NCI-H510A (cell line): Measurements from ENCODE around the gene PRKRIP1.
"Not testable (repeated sequence)": the region's sequence is repeated elsewhere in the genome, so short reads cannot be mapped to it uniquely, and the experiment has no call there.

Experiments used
- DNase-seq: peaks from one replicate; lab custom pipeline; 2025; lab: John Stamatoyannopoulos, UW

PRKRIP1 gene

DNA sequence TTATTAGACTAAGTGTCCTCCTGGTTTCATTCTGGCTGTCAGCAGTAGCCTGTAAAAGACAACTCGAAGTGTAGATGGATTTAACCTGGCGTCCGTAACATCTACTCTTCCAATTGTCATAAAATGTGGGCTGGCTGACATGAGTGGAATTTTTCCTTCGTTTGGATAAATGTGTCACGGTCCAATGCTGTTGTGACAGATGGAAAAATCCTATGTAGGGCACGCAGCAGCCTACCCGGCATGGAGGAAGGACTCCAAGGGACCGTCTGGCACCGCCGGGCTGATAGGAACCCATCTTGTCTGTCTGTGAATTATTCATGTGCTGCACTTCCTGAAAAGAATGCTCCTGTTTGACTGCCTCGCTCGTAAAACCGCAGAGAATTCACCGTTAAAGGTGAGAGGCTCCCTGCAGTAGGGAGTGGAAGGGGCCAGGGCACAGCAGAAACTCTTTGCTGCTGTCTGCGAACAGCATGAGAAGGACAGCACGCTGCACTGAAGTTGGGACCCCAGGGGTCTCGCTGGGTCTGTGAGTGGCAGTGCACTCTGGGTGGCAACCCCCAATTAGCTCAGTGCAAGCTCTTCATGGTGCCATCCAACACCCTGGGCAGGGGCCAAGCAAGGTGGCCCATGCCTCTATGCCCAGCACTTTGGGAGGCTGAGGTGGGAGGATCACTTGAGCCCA, 35.6 kb downstream of the PRKRIP1 start:
- DNase-seq: no peak

DNA sequence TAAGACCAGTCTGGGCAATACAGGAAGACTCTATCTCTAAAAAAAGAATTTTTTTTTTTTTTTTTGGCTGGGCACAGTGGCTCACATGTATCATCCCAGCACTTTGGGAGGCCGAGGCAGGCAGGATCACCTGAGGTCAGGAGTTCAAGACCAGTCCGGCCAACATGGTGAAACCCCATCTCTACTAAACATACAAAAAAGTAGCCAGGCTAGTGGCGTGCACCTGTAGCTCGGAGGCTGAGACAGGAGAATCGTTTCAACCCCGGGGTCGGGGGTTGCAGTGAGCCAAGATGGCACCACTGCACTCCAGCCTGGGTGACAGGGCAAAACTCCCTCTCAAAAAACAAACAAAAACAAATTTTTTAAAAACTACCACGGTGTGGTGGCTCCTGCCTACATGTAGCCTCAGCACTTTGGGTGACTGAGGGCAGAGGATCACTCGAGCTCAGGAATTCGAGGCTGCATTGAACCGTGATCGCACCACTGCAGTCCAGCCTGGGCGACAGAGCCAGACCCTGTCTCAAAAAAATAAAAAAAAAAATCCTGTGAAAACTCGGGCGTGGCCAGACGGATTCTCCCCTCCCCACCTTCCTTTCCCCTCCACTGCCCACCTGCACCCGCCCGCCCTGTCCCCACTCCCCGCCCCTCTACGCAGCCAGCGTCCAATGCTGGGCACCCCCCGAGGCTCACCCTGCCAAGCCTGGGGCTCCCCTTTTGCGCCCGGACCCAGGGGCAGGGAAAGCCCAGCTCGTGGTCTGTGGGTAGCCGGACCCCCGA, 36.5 kb downstream of the PRKRIP1 start:
- DNase-seq: no peak

DNA sequence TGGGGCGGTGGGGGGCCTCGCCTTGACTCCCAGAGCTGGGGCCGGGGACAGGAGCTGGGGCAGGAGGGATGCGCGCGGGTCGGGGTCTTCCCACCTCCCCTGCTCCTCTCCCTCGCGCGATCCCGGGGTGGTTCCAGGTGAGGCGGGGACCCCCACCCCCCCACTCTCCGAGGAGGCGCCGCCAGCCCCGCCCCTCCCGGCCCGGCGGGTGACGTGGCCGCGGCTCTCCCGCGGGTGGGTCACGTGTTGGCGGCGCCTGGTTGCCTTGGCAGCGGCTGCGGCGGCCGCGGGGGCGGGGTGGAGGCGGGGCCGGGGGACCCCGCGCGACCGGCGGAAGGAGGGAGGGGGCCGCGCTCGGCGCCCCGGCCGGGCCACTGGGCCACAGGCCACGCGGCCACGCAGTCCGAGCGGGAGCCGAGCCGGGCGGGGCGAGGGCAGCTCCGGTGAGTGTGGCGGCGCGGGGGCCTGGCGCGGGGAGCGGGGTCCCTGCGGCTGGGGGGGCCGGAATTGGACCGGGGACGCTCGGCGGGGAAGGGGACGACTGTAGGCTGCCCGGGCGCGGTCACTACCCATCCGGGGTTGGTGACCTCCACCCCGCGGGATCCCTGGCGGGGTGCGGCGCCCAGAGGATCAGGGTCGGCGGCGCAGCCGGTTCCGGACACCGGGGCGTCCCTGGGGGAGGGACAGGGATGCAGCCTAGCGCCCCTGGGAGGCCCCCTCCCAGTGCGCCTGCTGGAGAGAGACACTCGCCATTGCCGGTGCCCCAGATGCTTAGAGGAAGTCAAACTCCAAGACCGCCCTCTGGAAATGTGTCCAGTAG, 37.3 kb downstream of the PRKRIP1 start, which contains the start of gene ORAI2:
Gene ORAI2, plus strand, starts transcription at position 357 of the 820 bp plus-strand sequence. CDS start 5,382 bp downstream, outside the sequence.
- DNase-seq: no peak

DNA sequence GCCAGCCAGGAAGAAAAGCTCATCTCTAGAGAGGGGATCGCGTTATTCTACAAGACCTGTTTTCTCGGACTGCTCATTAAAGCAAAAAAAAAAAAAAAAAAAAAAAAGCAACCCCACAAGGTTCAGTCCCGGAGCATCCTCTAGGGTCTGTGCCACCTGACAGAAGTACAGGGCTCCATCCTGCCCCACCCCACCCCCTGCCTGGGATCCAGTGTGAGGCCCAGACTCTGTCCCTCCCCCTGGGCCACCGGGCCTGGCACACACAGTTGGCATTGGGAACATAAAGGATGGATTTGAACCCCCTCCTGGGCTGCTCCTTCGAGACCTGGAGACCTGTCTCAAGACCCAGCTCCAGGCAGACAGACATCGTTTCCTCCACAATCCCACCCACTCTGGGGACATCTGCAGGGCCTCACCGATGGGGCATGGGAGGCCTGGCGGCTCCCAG, 37.9 kb downstream of the PRKRIP1 start:
- DNase-seq: no peak

DNA sequence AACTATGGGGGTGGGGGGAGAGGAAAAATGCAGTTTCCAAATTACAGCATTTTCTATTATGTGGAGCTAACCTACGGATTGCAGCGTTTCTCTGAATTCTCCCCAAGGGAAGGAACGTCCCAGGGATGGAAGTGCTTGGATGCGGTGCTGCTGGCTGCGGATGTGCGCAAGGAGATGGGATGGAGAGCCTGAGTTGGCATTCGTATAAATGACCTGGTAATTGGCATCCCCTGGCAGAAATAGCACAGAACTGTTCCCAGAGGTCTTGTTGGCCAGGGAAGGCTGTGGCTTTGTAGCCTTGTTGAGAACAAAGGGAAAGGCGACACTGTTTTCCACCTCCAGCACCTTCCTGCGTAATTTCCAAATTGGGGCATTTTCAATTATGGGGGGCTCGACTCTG, 40.0 kb downstream of the PRKRIP1 start:
- DNase-seq: no peak

DNA sequence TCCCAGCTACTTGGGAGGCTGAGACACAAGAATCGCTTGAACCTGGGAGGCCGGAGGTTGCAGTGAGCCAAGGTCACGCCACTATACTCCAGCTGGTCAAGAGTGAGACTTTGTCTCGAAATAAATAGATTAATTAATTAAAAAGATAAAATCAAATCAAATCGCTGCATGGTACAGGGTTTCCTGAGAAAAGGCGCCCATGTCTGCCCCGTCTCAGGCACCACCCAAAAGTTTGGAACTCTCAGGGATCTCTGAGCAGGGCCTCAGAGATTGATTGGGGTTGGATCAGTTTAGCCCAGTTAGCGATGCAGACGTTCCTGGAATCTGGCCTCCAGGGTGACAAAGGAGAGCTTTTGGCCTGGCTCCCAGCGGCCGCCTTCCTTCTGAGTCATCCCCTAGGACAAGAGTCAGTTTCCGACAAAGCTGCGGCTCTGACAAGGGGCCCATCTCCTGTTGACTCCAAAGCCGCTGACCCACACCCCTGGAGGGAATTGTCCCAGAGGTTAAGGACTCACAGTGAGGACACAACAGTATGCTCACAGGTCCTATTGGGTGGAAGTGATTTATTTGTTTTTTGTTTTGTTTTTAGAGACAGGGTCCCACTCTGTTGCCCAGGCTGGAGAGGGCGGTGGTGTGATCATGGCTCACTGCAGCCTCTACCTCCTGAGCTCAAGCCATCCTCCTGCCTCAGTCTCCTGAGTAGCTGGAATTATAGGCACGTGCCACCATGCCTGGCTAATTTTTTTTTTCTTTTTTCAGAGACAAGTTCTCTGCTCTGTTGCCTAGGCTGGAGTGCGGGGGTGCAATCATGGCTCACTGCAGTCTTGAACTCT, 44.0 kb downstream of the PRKRIP1 start:
- no peak for DNase-seq

DNA sequence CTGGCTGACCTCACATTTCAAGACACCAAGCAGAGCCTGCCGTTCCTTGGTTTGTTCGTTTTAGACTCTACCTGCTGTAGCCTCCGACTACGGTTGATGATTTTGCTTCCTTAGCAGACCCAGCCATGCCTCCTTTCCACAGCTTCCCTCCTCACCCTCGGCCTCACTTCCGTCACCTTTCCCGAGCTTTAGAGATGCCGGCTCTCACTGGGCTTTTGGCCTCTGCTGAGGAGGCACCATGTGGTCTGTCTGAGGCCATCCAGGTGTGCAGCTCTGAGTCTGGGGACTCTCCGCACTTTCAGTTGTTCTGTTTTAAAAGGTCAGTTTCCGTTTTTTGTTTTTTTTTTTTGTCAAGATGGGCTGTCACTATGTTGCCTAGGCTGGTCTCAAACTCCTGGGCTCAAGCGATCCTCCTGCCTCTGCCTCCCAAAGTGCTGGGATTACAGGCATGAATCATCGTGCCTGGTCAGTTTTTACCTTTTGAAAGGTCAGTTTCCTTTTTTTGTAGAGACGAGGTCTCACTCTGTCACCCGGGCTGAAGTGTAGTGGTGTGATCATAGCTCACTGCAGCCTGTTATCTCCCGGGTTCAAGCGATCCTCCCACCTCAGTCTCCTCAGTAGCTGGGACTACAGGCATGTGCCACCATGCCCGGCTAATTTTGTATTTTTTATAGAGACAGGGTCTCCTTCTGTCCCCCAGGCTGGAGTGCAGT, 49.0 kb downstream of the PRKRIP1 start:
- no peak for DNase-seq

DNA sequence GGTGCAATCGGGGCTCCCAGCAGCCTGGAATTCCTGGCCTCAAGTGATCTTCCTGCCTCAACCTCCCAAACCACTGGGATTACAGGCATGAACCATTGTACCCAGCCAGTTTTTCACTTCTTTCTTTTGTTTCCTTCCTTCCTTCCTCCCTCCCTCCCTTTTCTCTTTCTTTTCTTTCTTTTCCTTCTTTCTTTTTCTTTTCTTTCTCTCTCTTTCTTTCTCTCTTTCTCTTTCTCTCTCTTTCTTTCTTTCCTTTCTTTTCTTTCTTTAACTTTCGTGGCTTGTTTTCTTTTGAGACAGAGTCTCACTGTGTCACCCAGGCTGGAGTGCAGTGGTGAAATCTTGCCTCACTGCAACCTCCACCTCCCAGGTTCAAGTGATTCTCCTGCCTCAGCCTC, 49.5 kb downstream of the PRKRIP1 start:
- DNase-seq: no peak

DNA sequence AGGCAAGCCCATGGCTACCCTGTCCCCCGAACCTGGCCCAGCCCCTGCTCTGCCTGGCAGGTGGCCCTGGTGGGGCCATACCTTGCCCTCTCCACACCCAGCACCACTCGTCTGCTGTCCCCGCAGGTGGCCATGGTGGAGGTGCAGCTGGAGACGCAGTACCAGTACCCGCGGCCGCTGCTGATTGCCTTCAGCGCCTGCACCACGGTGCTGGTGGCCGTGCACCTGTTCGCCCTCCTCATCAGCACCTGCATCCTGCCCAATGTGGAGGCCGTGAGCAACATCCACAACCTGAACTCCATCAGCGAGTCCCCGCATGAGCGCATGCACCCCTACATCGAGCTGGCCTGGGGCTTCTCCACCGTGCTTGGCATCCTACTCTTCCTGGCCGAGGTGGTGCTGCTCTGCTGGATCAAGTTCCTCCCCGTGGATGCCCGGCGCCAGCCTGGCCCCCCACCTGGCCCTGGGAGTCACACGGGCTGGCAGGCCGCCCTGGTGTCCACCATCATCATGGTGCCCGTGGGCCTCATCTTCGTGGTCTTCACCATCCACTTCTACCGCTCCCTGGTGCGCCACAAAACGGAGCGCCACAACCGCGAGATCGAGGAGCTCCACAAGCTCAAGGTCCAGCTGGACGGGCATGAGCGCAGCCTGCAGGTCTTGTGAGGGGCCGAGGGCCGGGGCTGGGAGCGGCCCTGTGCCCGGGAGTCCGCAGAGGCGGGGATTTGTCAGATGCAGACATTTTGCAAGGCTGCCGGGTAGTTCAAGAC, 50.4 kb downstream of the PRKRIP1 start:
- DNase-seq: no peak

DNA sequence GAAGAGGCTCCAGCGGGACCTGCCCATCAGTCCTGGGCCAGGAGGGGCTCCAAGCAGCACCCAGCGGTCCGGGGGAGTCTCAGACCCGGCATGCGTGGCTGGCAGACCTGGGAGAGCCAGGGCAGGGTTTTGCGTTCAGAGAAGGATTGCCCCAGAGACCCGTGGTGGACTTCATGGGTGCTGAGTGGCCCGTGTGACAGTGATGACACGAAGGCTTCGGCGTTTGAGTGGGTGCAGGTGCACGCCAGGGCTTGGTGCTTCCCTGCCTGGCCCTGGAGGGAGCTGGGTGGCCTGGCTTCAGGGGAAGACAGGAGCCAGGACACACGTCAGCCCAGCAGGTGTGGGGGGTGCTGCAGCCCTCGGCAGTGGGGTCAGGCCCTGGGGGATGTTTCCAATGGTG, 51.1 kb downstream of the PRKRIP1 start:
- no peak for DNase-seq

DNA sequence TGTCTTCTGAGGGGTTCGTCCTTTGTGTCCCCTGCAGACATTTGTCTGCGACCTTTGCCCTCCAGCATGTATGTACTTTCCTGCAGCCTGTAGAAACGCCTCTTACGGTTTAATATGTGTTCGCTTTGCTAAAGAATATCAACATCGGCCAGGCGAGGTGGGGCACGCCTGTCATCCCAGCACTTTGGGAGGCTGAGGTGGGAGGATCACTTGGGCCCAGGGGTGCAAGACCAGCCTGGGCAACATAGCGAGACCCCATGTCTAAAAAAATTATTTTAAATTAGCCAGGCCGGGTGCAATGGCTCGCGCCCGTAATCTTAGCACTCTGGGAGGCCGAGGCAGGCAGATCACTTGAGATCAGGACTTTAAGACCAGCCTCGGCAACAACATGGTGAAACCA, 53.0 kb downstream of the PRKRIP1 start:
- DNase-seq: no peak

DNA sequence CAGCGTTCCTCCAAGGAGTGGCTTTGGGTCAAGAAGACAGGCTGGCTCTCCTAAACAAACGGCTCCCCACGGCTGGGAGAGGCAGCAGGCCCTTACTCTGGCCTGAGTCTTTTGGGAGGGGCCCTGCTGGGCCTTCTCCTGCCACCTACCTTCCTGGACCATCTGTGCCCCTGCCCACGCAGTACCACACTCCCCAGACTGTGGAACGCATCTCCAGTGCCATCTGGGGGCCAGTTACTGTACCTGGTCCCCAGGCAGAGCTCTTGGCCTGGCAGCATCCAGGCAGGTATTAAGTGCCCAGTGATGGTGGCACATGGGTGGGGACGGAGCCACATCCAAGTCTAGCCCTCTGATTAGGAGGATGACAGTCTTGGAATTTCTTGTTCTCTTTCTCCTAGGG, 54.1 kb downstream of the PRKRIP1 start:
- DNase-seq: no peak

DNA sequence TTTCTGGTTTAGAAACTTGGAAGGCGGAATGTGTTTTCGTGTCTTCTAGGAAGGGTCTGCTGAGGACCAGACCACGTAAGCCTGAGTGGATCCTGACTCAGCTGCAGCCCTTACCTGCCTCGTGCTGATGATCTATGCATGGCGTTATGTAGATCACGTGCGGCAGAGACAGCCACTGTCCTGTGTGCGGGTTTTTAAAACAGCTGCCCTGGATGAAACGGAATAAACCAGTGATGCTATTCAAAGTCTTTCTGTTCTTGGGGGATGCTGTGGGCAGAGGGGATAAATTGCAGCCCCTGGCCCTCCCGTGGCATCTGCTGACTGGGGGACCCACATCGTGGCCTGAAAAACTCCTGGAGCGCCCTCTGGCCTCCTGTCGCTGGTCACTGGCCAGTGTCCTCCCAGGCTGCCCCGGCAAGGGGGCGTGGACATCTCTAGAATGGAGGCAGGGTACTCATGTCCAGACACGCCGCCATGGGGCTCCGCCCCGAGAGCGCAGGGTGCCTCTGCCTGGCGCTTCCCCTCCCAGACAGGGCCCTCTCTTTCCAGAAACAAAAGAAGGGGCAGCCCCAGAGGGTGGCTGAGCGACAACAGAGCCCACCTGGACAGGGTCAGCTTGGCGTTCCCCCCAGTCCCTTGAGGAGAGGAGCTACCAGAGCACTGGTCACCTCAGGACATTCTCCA, 55.4 kb downstream of the PRKRIP1 start:
- DNase-seq: no peak

DNA sequence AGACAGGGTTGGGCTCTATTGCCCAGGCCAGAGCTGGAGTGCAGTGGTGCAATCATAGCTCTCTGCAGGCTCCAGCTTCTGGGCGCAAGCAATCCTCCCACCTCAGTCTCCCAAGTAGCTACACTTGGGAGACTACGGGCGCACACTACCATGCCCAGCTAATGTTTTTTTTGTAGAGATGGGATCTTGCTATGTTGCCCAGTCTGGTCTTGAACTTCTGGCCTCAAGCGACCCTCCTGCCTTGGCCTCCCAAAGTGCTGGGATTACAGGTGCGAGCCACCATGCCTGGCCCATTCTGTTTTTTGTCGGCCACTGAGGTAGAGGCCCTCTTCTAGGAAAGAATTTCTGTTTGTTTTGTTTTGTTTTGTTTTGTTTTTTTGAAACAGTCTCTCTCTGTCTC, 56.3 kb downstream of the PRKRIP1 start:
- DNase-seq: no peak

DNA sequence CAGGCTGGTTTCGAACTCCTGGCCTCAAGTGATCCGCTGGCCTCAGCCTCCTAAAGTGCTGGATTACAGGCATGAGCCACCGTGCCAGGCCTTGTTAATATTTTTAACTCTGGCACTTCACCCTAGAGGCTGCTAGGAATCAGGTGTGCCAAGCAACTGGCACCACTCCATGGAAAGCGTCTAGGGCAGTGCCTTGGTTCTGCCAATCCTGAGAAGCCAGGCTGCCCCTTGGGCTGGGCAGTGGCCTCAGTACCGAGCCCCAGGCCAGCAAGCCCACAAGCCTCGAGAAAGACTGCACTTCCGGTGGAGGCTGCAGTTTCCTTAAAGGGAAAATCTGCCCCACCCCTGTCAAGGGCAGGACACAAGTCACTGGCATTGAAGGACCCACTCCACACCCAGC, 57.2 kb downstream of the PRKRIP1 start:
- no peak for DNase-seq

DNA sequence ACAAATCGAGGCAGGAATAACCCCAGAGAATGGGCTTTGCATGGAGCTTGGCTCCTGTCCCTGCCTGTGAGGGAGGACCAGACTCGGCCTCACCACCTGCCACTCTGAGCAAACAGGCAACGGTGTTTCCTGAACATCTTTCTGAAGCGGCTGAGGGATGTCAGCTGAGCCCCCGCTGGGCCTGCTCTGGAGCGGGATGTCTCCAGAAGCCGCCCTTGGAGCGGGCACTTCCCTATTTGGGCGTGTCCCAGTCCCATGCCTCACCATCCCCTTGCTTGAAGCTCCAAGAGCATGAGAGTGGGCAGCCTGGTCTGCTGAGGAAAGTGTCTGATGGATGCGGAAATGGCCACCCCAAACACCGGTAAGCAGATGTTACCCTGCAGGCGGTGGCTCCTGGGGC, 58.3 kb downstream of the PRKRIP1 start:
- DNase-seq: no peak

DNA sequence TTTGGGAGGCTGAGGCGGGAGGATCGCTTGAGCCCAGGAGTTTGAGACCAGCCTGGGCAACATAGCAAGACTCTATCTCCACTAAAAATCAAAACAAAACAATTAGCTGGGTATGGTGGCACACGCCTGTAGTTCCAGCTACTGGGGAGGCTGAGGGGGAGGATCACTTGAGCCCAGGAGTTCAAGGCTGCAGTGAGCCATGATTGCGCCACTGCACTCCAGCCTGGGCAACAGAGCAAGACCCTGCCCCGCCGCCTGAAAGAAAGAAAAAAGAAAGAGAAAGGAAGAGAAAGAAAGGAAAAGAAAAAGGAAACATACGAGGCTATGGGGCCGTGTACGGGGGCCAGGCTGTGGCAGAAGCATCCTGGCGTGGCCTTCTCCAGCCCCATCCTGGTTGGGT, 58.8 kb downstream of the PRKRIP1 start:
- not testable (repeated sequence) for DNase-seq

DNA sequence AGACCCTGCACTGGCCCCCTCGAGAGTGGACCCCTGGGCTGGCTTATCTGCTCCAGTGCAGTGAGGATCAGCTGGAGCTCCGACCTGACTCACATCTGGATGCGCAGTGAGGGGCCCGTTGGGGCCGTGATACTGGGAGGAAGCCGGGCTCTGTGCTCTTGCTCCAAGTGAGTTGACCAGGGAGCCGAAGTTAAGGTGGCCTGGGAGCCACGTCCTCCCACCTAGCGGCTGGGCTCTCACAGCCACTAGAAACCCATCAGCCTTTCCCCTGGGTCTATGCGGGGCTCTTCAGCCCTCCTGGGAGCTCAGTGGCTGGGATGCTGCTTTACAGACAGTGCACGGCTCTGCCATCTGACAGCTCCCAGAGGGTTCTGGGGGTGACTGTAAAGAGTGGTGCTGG, 59.4 kb downstream of the PRKRIP1 start:
- DNase-seq: no peak

DNA sequence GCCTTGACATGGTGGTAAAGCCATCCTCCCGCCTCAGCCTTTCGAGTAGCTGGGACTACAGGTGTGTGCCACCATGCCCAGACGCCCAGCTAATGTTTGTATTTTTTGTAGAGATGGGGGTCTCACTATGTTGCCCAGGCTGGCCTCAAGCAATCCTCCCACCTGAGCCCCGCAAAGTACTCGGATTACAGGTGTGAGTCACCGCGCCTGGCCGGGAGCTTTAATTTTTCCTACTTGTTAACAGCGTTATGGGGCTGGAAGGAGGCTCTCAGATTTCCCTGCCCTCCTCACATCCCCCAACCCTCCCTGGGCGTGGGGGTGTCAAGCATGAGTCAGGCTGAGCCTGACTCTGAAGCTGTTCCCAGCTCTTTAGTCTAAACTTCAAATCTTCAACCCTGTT, 60.2 kb downstream of the PRKRIP1 start:
- no peak for DNase-seq
